GM20000 (cell line): ENCODE results near the gene CTDSP2.
A peak's percentile ranks its signal among the peaks of the same experiment; 100 is the strongest.

ENCODE experiments used
- DNase-seq: peaks from one replicate; pipeline ENCODE4 v3.0.0; 2012; ENCODE audit warnings: low spot score
- CTCF ChIP-seq: IDR thresholded peaks from 2 replicates; pipeline ENCODE4 v1.5.1; 2012; ENCODE audit warnings: mild to moderate bottlenecking, control low read depth; ENCODE audit errors: extremely low read depth, missing control alignments

The CTDSP2 gene

GRCh38 chr12:57811028-57811755, 35.3 kb downstream of the CTDSP2 start:
- no peak for TF ChIP-seq CTCF
- no peak for DNase-seq

- no peak for TF ChIP-seq CTCF
- no peak for DNase-seq
Measured at GRCh38 chr12:57810450-57810849, 36.1 kb downstream of the CTDSP2 start.

- TF ChIP-seq CTCF: no peak
- DNase-seq: no peak
Measured at GRCh38 chr12:57809425-57809824, 37.1 kb downstream of the CTDSP2 start.

- DNase-seq: no peak
- no peak for TF ChIP-seq CTCF
Measured at GRCh38 chr12:57808351-57808750, 38.2 kb downstream of the CTDSP2 start.

GRCh38 chr12:57807285-57807684, 39.2 kb downstream of the CTDSP2 start:
- no peak for TF ChIP-seq CTCF
- DNase-seq: no peak

GRCh38 chr12:57806677-57807076, 39.9 kb downstream of the CTDSP2 start:
- DNase-seq: no peak
- no peak for TF ChIP-seq CTCF

GRCh38 chr12:57803319-57803893, 43.1 kb downstream of the CTDSP2 start:
- TF ChIP-seq CTCF: peak; percentile 79
- peak; percentile 38 for DNase-seq
